ENCODE measurements around the gene ERMN. TPM values are rescaled to one million over a fixed set of nuclear protein-coding genes. Genes with fewer than 3 reads are reported as not detected.

Gene ERMN
- total and polyA plus RNA-seq, 5 donors from 2014 or later = 13.0 TPM; not detected in 4

DNA sequence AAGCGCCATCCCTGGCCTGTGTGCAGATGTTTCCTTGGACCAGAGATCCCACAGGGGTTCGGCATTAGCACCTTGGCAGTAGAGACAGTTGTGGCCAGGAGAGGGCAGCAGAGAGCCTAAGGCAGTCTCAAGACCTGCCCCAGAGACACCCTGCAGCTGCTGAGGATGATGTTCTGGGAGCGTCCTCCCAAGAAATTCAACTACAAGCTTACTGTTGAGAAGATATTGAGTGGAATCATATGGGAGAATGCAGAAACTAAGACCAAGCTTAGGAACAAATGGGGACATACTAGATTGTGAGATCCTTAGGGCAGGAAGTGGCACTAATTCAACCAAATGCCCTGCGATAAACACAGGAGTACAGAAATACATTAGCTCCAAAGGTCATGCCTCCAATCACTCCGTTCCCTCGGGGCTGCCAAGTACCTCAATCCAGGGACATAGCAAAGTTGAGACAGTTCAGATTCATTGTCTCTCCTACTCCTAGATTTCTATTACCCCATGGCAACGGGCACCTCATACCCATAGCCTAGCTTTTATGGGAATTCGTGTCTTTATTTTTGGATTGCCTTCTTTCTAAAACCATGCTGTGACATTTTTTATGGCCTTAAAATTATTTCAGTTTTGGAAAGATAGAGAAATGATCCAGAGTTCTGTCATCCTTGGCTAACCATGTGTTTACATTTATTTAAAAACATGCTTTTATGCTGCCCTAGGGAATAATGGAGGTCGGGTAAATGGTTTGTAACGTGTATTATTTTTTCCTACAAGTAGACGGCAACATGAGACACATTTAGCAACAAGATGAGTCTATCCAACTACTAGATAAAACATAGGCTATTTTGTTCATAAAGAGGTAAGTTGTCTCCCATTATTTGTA is 2.2 kb upstream of the ERMN start:
- Mint-ChIP-seq H3K27ac (peak overlapping the region; percentile 74 to 86 (median 77)), H3K4me3 (peak overlapping the region; percentile 4 to 81 (median 55)), H3K4me1 (peaks cover 30 to 57% (median 39%) of the 10 kb centered on the region in 4 donors), H3K9me3 (no peaks in the 10 kb centered on the region), H3K36me3 (peaks cover 12% of the 10 kb centered on the region), H3K27me3 (no peaks in the 10 kb centered on the region)
- Histone ChIP-seq H3K4me3 (ENCODE audit: low read depth, low read length) (peak overlapping the region; percentile 59), H3K27me3 (ENCODE audit: control insufficient read depth, insufficient read depth, low read length) (no peaks in the 10 kb centered on the region), H3K27ac (ENCODE audit: insufficient read depth, low read length, poor library complexity, severe bottlenecking) (no peak overlapping the region), H3K4me1 (ENCODE audit: control insufficient read depth, insufficient read depth, low read length, poor library complexity, severe bottlenecking) (peaks cover 25% of the 10 kb centered on the region), H3K36me3 (ENCODE audit: control insufficient read depth, insufficient read depth, low read length) (peaks cover 4% of the 10 kb centered on the region), H3K9me3 (ENCODE audit: control insufficient read depth in 2 of 2, low read length in 2 of 2) (no peaks in the 10 kb centered on the region)
- ATAC-seq (ENCODE audit: low read depth in 2 of 2) (peak; percentile 90 to 91), DNase-seq (peak; percentile 72 to 89 (median 81))

GRCh38 chr2:157327200-157327599 is 1.6 kb upstream of the ERMN start:
- ATAC-seq (ENCODE audit: low read depth in 2 of 2) = peak; percentile 4 to 22
- H3K36me3 Mint-ChIP-seq = peaks cover 16% of the 10 kb centered on the region
- Histone ChIP-seq H3K4me3 (ENCODE audit: low read depth, low read length) (peak overlapping the region; percentile 59), H3K9me3 (ENCODE audit: control insufficient read depth in 2 of 2, low read length in 2 of 2) (no peaks in the 10 kb centered on the region), H3K4me1 (ENCODE audit: control insufficient read depth, insufficient read depth, low read length, poor library complexity, severe bottlenecking) (peaks cover 19% of the 10 kb centered on the region), H3K27me3 (ENCODE audit: control insufficient read depth, insufficient read depth, low read length) (no peaks in the 10 kb centered on the region), H3K36me3 (ENCODE audit: control insufficient read depth, insufficient read depth, low read length) (peaks cover 4% of the 10 kb centered on the region), H3K27ac (ENCODE audit: insufficient read depth, low read length, poor library complexity, severe bottlenecking) (no peak overlapping the region)
- peaks cover 24 to 50% (median 33%) of the 10 kb centered on the region in 4 donors for H3K4me1 Mint-ChIP-seq
- no peak for DNase-seq
- no peaks in the 10 kb centered on the region for H3K27me3 Mint-ChIP-seq
- no peaks in the 10 kb centered on the region for H3K9me3 Mint-ChIP-seq
- H3K27ac Mint-ChIP-seq = peak overlapping the region; percentile 69 to 86 (median 77)
- H3K4me3 Mint-ChIP-seq = peak overlapping the region in 3 of 4 donors; percentile 23 to 81 (median 66)

- H3K27me3 Mint-ChIP-seq = no peaks in the 10 kb centered on the region
- Histone ChIP-seq H3K27ac (ENCODE audit: insufficient read depth, low read length, poor library complexity, severe bottlenecking) (no peak overlapping the region), H3K27me3 (ENCODE audit: control insufficient read depth, insufficient read depth, low read length) (no peaks in the 10 kb centered on the region), H3K4me1 (ENCODE audit: control insufficient read depth, insufficient read depth, low read length, poor library complexity, severe bottlenecking) (peaks cover 14% of the 10 kb centered on the region), H3K4me3 (ENCODE audit: low read depth, low read length) (no peak overlapping the region), H3K36me3 (ENCODE audit: control insufficient read depth, insufficient read depth, low read length) (peaks cover 4% of the 10 kb centered on the region), H3K9me3 (ENCODE audit: control insufficient read depth in 2 of 2, low read length in 2 of 2) (no peaks in the 10 kb centered on the region)
- H3K4me3 Mint-ChIP-seq = no peak overlapping the region
- H3K27ac Mint-ChIP-seq = peak overlapping the region in 2 of 3 donors; percentile 74 to 83
- no peak for DNase-seq
- no peaks in the 10 kb centered on the region for H3K9me3 Mint-ChIP-seq
- peaks cover 20 to 45% (median 30%) of the 10 kb centered on the region in 4 donors for H3K4me1 Mint-ChIP-seq
- H3K36me3 Mint-ChIP-seq = peaks cover 19% of the 10 kb centered on the region
- ATAC-seq (ENCODE audit: low read depth in 2 of 2) = no peak
Measured at GRCh38 chr2:157326698-157327097, 1.1 kb upstream of the ERMN start.

GRCh38 chr2:157324331-157324843 is 1.2 kb downstream of the ERMN start:
- H3K36me3 Mint-ChIP-seq = peaks cover 26% of the 10 kb centered on the region
- no peaks in the 10 kb centered on the region for H3K27me3 Mint-ChIP-seq
- peaks cover 0 to 2% (median 0%) of the 10 kb centered on the region in 7 donors for H3K9me3 Mint-ChIP-seq
- H3K4me1 Mint-ChIP-seq = peaks cover 12 to 23% (median 18%) of the 10 kb centered on the region in 4 donors
- ATAC-seq (ENCODE audit: low read depth in 2 of 2) (no peak), DNase-seq (no peak)
- peaks cover 4% of the 10 kb centered on the region for H3K36me3 ChIP-seq (ENCODE audit: control insufficient read depth, insufficient read depth, low read length)
- H3K9me3 ChIP-seq (ENCODE audit: control insufficient read depth in 2 of 2, low read length in 2 of 2) = no peaks in the 10 kb centered on the region
- H3K27ac ChIP-seq (ENCODE audit: insufficient read depth, low read length, poor library complexity, severe bottlenecking) = no peak overlapping the region
- H3K4me1 ChIP-seq (ENCODE audit: control insufficient read depth, insufficient read depth, low read length, poor library complexity, severe bottlenecking) = peaks cover 10% of the 10 kb centered on the region
- no peak overlapping the region for H3K27ac Mint-ChIP-seq
- H3K4me3 Mint-ChIP-seq = no peak overlapping the region
- H3K4me3 ChIP-seq (ENCODE audit: low read depth, low read length) = no peak overlapping the region
- H3K27me3 ChIP-seq (ENCODE audit: control insufficient read depth, insufficient read depth, low read length) = no peaks in the 10 kb centered on the region

- H3K27me3 ChIP-seq (ENCODE audit: control insufficient read depth, insufficient read depth, low read length) = no peaks in the 10 kb centered on the region
- H3K36me3 Mint-ChIP-seq = peaks cover 31% of the 10 kb centered on the region
- DNase-seq (no peak), ATAC-seq (ENCODE audit: low read depth in 2 of 2) (no peak)
- no peak overlapping the region for H3K4me3 Mint-ChIP-seq
- H3K4me1 ChIP-seq (ENCODE audit: control insufficient read depth, insufficient read depth, low read length, poor library complexity, severe bottlenecking) = peaks cover 3% of the 10 kb centered on the region
- H3K9me3 Mint-ChIP-seq = peaks cover 0 to 2% (median 0%) of the 10 kb centered on the region in 7 donors
- H3K27ac Mint-ChIP-seq = no peak overlapping the region
- H3K27ac ChIP-seq (ENCODE audit: insufficient read depth, low read length, poor library complexity, severe bottlenecking) = no peak overlapping the region
- H3K36me3 ChIP-seq (ENCODE audit: control insufficient read depth, insufficient read depth, low read length) = peaks cover 7% of the 10 kb centered on the region
- no peaks in the 10 kb centered on the region for H3K9me3 ChIP-seq (ENCODE audit: control insufficient read depth in 2 of 2, low read length in 2 of 2)
- H3K4me1 Mint-ChIP-seq = peaks cover 3 to 5% (median 4%) of the 10 kb centered on the region in 4 donors
- H3K4me3 ChIP-seq (ENCODE audit: low read depth, low read length) = no peak overlapping the region
- H3K27me3 Mint-ChIP-seq = no peaks in the 10 kb centered on the region
Measured at GRCh38 chr2:157322432-157322831, 3.2 kb downstream of the ERMN start.

DNA sequence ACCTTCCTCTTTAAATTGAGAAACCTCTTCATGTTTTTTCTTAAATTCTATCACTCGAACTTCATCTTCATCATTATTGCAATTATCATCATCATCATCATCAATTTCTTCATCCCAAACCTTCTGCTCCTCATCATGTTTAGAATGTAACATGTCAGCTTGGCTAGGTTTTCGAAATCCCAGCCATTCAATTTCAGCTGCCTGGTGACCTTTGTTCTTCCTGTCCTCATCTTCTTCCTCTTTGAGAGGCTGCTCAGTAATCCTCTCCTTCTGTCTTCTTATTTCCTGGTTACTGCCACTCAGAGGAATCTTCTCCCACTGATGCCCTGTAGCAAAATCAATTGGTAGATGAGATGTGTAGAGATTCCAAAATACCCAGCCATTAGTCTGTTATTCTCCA is 4.2 kb downstream of the ERMN start:
- H3K27me3 ChIP-seq (ENCODE audit: control insufficient read depth, insufficient read depth, low read length) = no peaks in the 10 kb centered on the region
- no peaks in the 10 kb centered on the region for H3K9me3 ChIP-seq (ENCODE audit: control insufficient read depth in 2 of 2, low read length in 2 of 2)
- ATAC-seq (ENCODE audit: low read depth in 2 of 2) = no peak
- Mint-ChIP-seq H3K4me3 (no peak overlapping the region), H3K36me3 (peaks cover 31% of the 10 kb centered on the region), H3K4me1 (no peaks in the 10 kb centered on the region), H3K9me3 (peaks cover 0 to 2% (median 0%) of the 10 kb centered on the region in 7 donors), H3K27me3 (no peaks in the 10 kb centered on the region), H3K27ac (no peak overlapping the region)
- H3K27ac ChIP-seq (ENCODE audit: insufficient read depth, low read length, poor library complexity, severe bottlenecking) = no peak overlapping the region
- DNase-seq = no peak
- no peak overlapping the region for H3K4me3 ChIP-seq (ENCODE audit: low read depth, low read length)
- no peaks in the 10 kb centered on the region for H3K4me1 ChIP-seq (ENCODE audit: control insufficient read depth, insufficient read depth, low read length, poor library complexity, severe bottlenecking)
- H3K36me3 ChIP-seq (ENCODE audit: control insufficient read depth, insufficient read depth, low read length) = peaks cover 7% of the 10 kb centered on the region

DNA sequence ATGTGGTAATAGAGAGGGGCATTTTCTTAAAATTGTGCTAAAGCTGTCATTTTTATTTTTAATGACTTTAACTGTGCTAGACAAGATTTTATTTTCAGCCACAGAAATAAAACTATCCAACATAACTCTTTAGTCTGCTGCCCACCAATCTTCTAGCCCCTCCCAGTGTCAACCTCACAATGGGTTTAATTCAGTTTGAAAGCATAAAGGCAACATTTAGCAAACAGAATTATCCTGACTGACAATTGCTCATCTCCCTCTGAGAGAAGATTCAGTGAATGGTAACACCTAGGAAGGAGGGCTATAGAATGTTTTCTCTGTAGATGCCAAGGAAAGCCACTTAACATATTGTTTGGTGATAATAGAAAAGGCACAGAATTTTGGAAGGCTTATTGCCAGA is 5.2 kb downstream of the ERMN start:
- H3K27me3 ChIP-seq (ENCODE audit: control insufficient read depth, insufficient read depth, low read length) = no peaks in the 10 kb centered on the region
- no peak overlapping the region for H3K4me3 Mint-ChIP-seq
- peaks cover 0 to 2% (median 0%) of the 10 kb centered on the region in 7 donors for H3K9me3 Mint-ChIP-seq
- H3K27ac ChIP-seq (ENCODE audit: insufficient read depth, low read length, poor library complexity, severe bottlenecking) = no peak overlapping the region
- no peak overlapping the region for H3K27ac Mint-ChIP-seq
- H3K4me1 Mint-ChIP-seq = no peaks in the 10 kb centered on the region
- no peak overlapping the region for H3K4me3 ChIP-seq (ENCODE audit: low read depth, low read length)
- no peaks in the 10 kb centered on the region for H3K4me1 ChIP-seq (ENCODE audit: control insufficient read depth, insufficient read depth, low read length, poor library complexity, severe bottlenecking)
- DNase-seq (no peak), ATAC-seq (ENCODE audit: low read depth in 2 of 2) (no peak)
- H3K27me3 Mint-ChIP-seq = no peaks in the 10 kb centered on the region
- peaks cover 7% of the 10 kb centered on the region for H3K36me3 ChIP-seq (ENCODE audit: control insufficient read depth, insufficient read depth, low read length)
- peaks cover 28% of the 10 kb centered on the region for H3K36me3 Mint-ChIP-seq
- no peaks in the 10 kb centered on the region for H3K9me3 ChIP-seq (ENCODE audit: control insufficient read depth in 2 of 2, low read length in 2 of 2)
